CD14-positive monocyte (primary cell): ENCODE measurements around the gene LOXL3. TPM values are rescaled to one million over a fixed set of nuclear protein-coding genes. Genes with fewer than 3 reads are reported as not detected.
A peak's percentile ranks its signal among the peaks of the same experiment; 100 is the strongest.

Experiments
- DNase-seq, 3 donors: peaks; one replicate each; pipeline ENCODE4 v3.0.0-alpha.2; 2011 to 2022
- H2AFZ ChIP-seq: 2 replicates; pipeline ENCODE4 v1.6.0; 2012; ENCODE audit warnings: mild to moderate bottlenecking, low read depth, low read length, inconsistent platforms; ENCODE audit not compliant: insufficient read depth, poor library complexity, severe bottlenecking
- H3K27ac ChIP-seq, 2 donors: 1 replicate in 1 of 2; 2 replicates in 1 of 2; pipeline ENCODE4 v1.5.1; 2012 to 2013; ENCODE audit warnings: low read length in 2 of 2, control low read depth in 1 of 2, inconsistent platforms in 1 of 2, low read depth in 1 of 2, mild to moderate bottlenecking in 1 of 2
- H3K27me3 ChIP-seq, 2 donors: one replicate each; pipeline versions ENCODE4 v1.6.0 to v1.6.1; 2011 to 2013; ENCODE audit warnings: low read length in 2 of 2; ENCODE audit not compliant: control insufficient read depth in 2 of 2, insufficient read depth in 2 of 2
- H3K36me3 ChIP-seq, 2 donors: replicated peaks in 1 of 2; 1 replicate in 1 of 2; 2 replicates in 1 of 2; pipeline versions ENCODE4 v1.5.1 to v1.6.1; 2012 to 2013; ENCODE audit warnings: low read length in 2 of 2, control low read depth in 1 of 2, inconsistent platforms in 1 of 2, mild to moderate bottlenecking in 1 of 2; ENCODE audit not compliant: insufficient read depth in 2 of 2, control insufficient read depth in 1 of 2
- H3K4me1 ChIP-seq, 2 donors: 1 replicate in 1 of 2; 2 replicates in 1 of 2; pipeline versions ENCODE4 v1.5.1 to v1.6.1; 2012 to 2013; ENCODE audit warnings: low read length in 2 of 2, control low read depth in 1 of 2, inconsistent platforms in 1 of 2, mild to moderate bottlenecking in 1 of 2, moderate library complexity in 1 of 2; ENCODE audit not compliant: insufficient read depth in 2 of 2, control insufficient read depth in 1 of 2
- H3K4me2 ChIP-seq: replicated peaks from 2 replicates; pipeline ENCODE3; 2012; ENCODE audit warnings: low read length, moderate library complexity, mild to moderate bottlenecking; ENCODE audit not compliant: poor library complexity, severe bottlenecking; ENCODE audit errors: extremely low read depth
- H3K4me3 ChIP-seq, 3 experiments: fragments of 200-600 bp in 1 of 3; sonication (generic) in 1 of 3; replicated peaks in 1 of 3; 1 replicate in 2 of 3; 2 replicates in 1 of 3; pipeline ENCODE4 v1.5.1; 2011 to 2013; ENCODE audit warnings: low read length in 3 of 3, mild to moderate bottlenecking in 3 of 3, control low read depth in 2 of 3, low read depth in 2 of 3, inconsistent platforms in 1 of 3, moderate library complexity in 1 of 3
- H3K79me2 ChIP-seq: 2 replicates; pipeline ENCODE4 v1.6.0; 2012; ENCODE audit warnings: mild to moderate bottlenecking, control low read depth, inconsistent platforms, low read length, moderate library complexity; ENCODE audit not compliant: insufficient read depth
- H3K9ac ChIP-seq: 2 replicates; pipeline ENCODE4 v1.6.0; 2017; ENCODE audit warnings: low read length, mild to moderate bottlenecking; ENCODE audit not compliant: insufficient read depth, poor library complexity, severe bottlenecking
- H3K9me3 ChIP-seq, 2 donors: replicated peaks in 1 of 2; 1 replicate in 1 of 2; 2 replicates in 1 of 2; pipeline versions ENCODE4 v1.5.1 to v1.6.1; 2012 to 2013; ENCODE audit warnings: low read length in 2 of 2, control low read depth in 1 of 2; ENCODE audit not compliant: control insufficient read depth in 1 of 2, insufficient read depth in 1 of 2
- H4K20me1 ChIP-seq: 2 replicates; pipeline ENCODE4 v1.6.0; 2012; ENCODE audit warnings: mild to moderate bottlenecking, low read length, control low read depth, moderate library complexity; ENCODE audit not compliant: insufficient read depth
- H3K27ac Mint-ChIP-seq, 7 donors: one replicate each; pipeline ENCODE4 v1.8.0; 2020; ENCODE audit warnings: mild to moderate bottlenecking in 7 of 7, mixed read lengths in 7 of 7, moderate library complexity in 6 of 7, inconsistent platforms in 2 of 7
- H3K27me3 Mint-ChIP-seq, 3 donors: one replicate each; pipeline ENCODE4 v1.8.0; 2021 to 2022; ENCODE audit warnings: low read depth in 3 of 3, mild to moderate bottlenecking in 3 of 3, mixed read lengths in 3 of 3, moderate library complexity in 3 of 3, inconsistent platforms in 1 of 3
- H3K36me3 Mint-ChIP-seq, 2 donors: one replicate each; pipeline ENCODE4 v1.8.0; 2020; ENCODE audit warnings: mixed read lengths in 2 of 2, inconsistent platforms in 1 of 2, mild to moderate bottlenecking in 1 of 2
- H3K4me1 Mint-ChIP-seq: one replicate; pipeline ENCODE4 v1.8.0; 2020; ENCODE audit warnings: mild to moderate bottlenecking, mixed read lengths
- H3K4me3 Mint-ChIP-seq, 2 donors: one replicate each; pipeline ENCODE4 v1.8.0; 2020; ENCODE audit warnings: mild to moderate bottlenecking in 2 of 2, mixed read lengths in 2 of 2, moderate library complexity in 1 of 2
- H3K9me3 Mint-ChIP-seq, 7 donors: one replicate each; pipeline ENCODE4 v1.8.0; 2020 to 2022; ENCODE audit warnings: mixed read lengths in 7 of 7, mild to moderate bottlenecking in 6 of 7, moderate library complexity in 6 of 7, inconsistent platforms in 2 of 7
- CTCF ChIP-seq: fragments of 200-600 bp; IDR thresholded peaks from one replicate; pipeline ENCODE4 v1.8.0; 2022; ENCODE audit warnings: antibody characterized with exemption, mild to moderate bottlenecking
- WGBS: methylation state at CpG from one replicate; pipeline ENCODE4 v1.1.5; 2013; ENCODE audit warnings: missing lambda C conversion rate; ENCODE audit not compliant: insufficient coverage; 5-methylcytosine and 5-hydroxymethylcytosine counted together
- intact Hi-C, 2 donors: fragments of 100-400 bp; cut with micrococcal nuclease; formaldehyde crosslinking; loops; one replicate each; pipeline versions ENCODE4 v1.15.0 to v1.15.1; 2023
- polyA plus RNA-seq, 3 donors: library from polyadenylated mRNA; depleted of rRNA in 1 of 3; unstranded in 2 of 3; stranded (reverse) in 1 of 3; fragments of 300-500 nt in 2 of 3; fragments of >200 nt in 1 of 3; fragmentation: Illumina TruSeq in 2 of 3; gene quantifications; 1 replicate in 2 of 3; 2 replicates in 1 of 3; pipeline ENCODE4 v1.2.3, GENCODE V29; 2012 to 2021

LOXL3 gene
- polyA plus RNA-seq, 3 donors: 18.2 to 35.0 (median 18.5) TPM

GRCh38 chr2:74496997-74497776 lies 56.6 kb downstream of the LOXL3 start:
- H3K36me3 Mint-ChIP-seq: peaks cover 52 to 60% of the 10 kb centered on the region in 2 donors
- Histone ChIP-seq H3K4me2 (peak overlapping the region; percentile 87), H4K20me1 (no peaks in the 10 kb centered on the region), H2AFZ (peak overlapping the region; percentile 90), H3K4me3 (peak overlapping the region in 1 of 3 experiments; percentile 79), H3K27me3 (peaks cover 51 to 63% of the 10 kb centered on the region in 2 donors), H3K9ac (no peak overlapping the region), H3K36me3 (peaks cover 20 to 25% of the 10 kb centered on the region in 2 donors), H3K4me1 (peaks cover 30 to 31% of the 10 kb centered on the region in 2 donors), H3K27ac (no peak overlapping the region), H3K79me2 (no peaks in the 10 kb centered on the region), H3K9me3 (peaks cover 0 to 20% of the 10 kb centered on the region in 2 donors)
- peak overlapping the region; percentile 76 to 97 for H3K4me3 Mint-ChIP-seq
- H3K27ac Mint-ChIP-seq: peak overlapping the region in 1 of 7 donors; percentile 24
- no peak for TF ChIP-seq CTCF
- peaks cover 0 to 27% (median 4%) of the 10 kb centered on the region in 7 donors for H3K9me3 Mint-ChIP-seq
- no peak for DNase-seq
- intact Hi-C loops: no loop called here
- H3K27me3 Mint-ChIP-seq: peaks cover 57 to 68% (median 64%) of the 10 kb centered on the region in 3 donors
- peaks cover 32% of the 10 kb centered on the region for H3K4me1 Mint-ChIP-seq
- 83% methylated on average over 5 of the region's 19 CpGs for WGBS

- peaks cover 0 to 21% (median 3%) of the 10 kb centered on the region in 7 donors for H3K9me3 Mint-ChIP-seq
- peaks cover 26% of the 10 kb centered on the region for H3K4me1 Mint-ChIP-seq
- no peak overlapping the region for H3K27ac Mint-ChIP-seq
- no peak for TF ChIP-seq CTCF
- H4K20me1 ChIP-seq: no peaks in the 10 kb centered on the region
- H3K9me3 ChIP-seq: peaks cover 0 to 20% of the 10 kb centered on the region in 2 donors
- no peak for DNase-seq
- no peak overlapping the region for H3K27ac ChIP-seq
- peaks cover 26 to 28% of the 10 kb centered on the region in 2 donors for H3K4me1 ChIP-seq
- no peak overlapping the region for H2AFZ ChIP-seq
- H3K4me3 ChIP-seq: no peak overlapping the region
- H3K4me2 ChIP-seq: no peak overlapping the region
- H3K27me3 ChIP-seq: peaks cover 35 to 46% of the 10 kb centered on the region in 2 donors
- H3K4me3 Mint-ChIP-seq: peak overlapping the region in 1 of 2 donors; percentile 24
- peaks cover 38 to 43% of the 10 kb centered on the region in 2 donors for H3K36me3 ChIP-seq
- H3K79me2 ChIP-seq: no peaks in the 10 kb centered on the region
- H3K36me3 Mint-ChIP-seq: peaks cover 64 to 66% of the 10 kb centered on the region in 2 donors
- no CpG with 5 or more reads among the region's 1 CpG for WGBS
- H3K9ac ChIP-seq: no peak overlapping the region
- peaks cover 41 to 50% (median 47%) of the 10 kb centered on the region in 3 donors for H3K27me3 Mint-ChIP-seq
- intact Hi-C loops: no loop called here
Measured at GRCh38 chr2:74495440-74495839, 58.3 kb downstream of the LOXL3 start.
